Neutrophil (primary cell): Measurements from ENCODE around the gene NOVA1.

ENCODE experiments used
- H3K27ac ChIP-seq: fragments of 200-600 bp; sonication (generic); 2 replicates; pipeline ENCODE4 v1.5.1; 2016; ENCODE audit warnings: mild to moderate bottlenecking, moderate library complexity
- H3K27me3 ChIP-seq: fragments of 200-600 bp; sonication (generic); 2 replicates; pipeline ENCODE4 v1.6.0; 2016; ENCODE audit warnings: mild to moderate bottlenecking
- H3K36me3 ChIP-seq: fragments of 200-600 bp; sonication (generic); 2 replicates; pipeline ENCODE4 v1.5.1; 2017
- H3K4me1 ChIP-seq, 2 experiments: fragments of 200-600 bp in 1 of 2; sonication (generic) in 1 of 2; 1 replicate in 1 of 2; 2 replicates in 1 of 2; pipeline versions ENCODE4 v1.5.1 to v1.6.1; 2013 to 2016; ENCODE audit warnings: low read depth in 1 of 2, low read length in 1 of 2, mild to moderate bottlenecking in 1 of 2, moderate library complexity in 1 of 2; ENCODE audit not compliant: control insufficient read depth in 1 of 2, insufficient read depth in 1 of 2
- H3K4me3 ChIP-seq, 2 experiments: fragments of 200-600 bp in 1 of 2; sonication (generic) in 1 of 2; 1 replicate in 1 of 2; 2 replicates in 1 of 2; pipeline ENCODE4 v1.5.1; 2013 to 2016; ENCODE audit warnings: low read depth in 1 of 2, low read length in 1 of 2, mild to moderate bottlenecking in 1 of 2, moderate library complexity in 1 of 2
- H3K9me3 ChIP-seq: fragments of 200-600 bp; sonication (generic); 2 replicates; pipeline ENCODE4 v1.5.1; 2016
- TF ChIP-seq, protein P1 (sequence below): fragments of 200-600 bp; sonication (generic); IDR thresholded peaks from 2 replicates; pipeline ENCODE4 v1.5.1; 2016; ENCODE audit warnings: antibody characterized with exemption

NOVA1 gene

DNA sequence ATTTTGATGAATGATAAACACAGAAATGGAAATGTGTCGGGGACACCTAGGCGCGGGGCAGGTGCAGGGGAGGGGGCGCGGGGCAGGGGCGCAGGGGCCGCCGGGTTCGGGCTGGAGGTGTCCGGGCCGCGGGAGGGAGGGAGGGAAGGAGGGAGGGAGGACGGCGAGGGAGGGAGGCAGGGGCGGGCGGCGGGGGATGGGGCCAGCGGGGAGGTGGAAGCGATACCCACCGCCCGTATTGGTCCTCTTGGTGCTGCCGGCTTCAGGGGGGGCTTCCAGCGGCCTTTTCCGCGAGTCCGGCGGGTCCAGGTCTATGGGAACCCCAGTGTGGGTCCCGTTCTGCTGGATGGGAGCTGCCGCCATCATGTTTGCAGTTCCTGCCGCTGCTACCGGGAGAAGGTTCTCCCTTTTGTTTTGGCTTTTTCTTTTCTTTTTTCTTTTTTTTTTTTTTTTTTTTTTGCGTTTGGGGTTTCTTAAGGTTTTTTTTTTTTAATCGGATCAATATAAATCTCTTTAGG, 703 bp downstream of the NOVA1 start:
- no peak overlapping the region for H3K4me3 ChIP-seq
- TF ChIP-seq, protein P1, sequence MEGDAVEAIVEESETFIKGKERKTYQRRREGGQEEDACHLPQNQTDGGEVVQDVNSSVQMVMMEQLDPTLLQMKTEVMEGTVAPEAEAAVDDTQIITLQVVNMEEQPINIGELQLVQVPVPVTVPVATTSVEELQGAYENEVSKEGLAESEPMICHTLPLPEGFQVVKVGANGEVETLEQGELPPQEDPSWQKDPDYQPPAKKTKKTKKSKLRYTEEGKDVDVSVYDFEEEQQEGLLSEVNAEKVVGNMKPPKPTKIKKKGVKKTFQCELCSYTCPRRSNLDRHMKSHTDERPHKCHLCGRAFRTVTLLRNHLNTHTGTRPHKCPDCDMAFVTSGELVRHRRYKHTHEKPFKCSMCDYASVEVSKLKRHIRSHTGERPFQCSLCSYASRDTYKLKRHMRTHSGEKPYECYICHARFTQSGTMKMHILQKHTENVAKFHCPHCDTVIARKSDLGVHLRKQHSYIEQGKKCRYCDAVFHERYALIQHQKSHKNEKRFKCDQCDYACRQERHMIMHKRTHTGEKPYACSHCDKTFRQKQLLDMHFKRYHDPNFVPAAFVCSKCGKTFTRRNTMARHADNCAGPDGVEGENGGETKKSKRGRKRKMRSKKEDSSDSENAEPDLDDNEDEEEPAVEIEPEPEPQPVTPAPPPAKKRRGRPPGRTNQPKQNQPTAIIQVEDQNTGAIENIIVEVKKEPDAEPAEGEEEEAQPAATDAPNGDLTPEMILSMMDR: no peak
- peaks cover 63% of the 10 kb centered on the region for H3K27me3 ChIP-seq
- H3K9me3 ChIP-seq: no peaks in the 10 kb centered on the region
- H3K27ac ChIP-seq: no peak overlapping the region
- no peaks in the 10 kb centered on the region for H3K36me3 ChIP-seq
- H3K4me1 ChIP-seq: no peaks in the 10 kb centered on the region

DNA sequence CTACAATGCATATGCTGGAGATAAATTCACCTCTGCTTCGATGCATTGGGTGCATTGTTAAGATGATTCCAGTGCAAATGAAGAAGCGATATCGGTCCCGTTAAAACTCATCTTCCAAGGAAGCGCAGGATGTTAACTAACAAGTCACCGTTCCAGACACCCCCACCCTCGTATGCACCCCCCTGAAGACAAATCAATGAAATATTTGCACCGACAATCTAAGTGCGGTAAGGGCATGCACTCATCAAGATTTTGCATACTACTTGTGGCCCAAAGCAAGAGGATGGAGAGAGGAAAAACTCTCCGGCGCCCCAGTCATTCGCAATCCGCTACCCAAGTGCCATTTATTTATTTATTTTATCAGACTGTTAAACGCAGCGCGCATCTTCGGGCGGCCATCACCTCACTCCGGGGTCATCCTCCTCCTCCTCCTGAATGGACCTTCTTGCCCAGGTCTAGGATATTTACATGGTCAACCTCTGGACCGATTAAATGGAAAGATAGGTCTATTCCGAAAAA, 1.2 kb downstream of the NOVA1 start:
- H3K4me3 ChIP-seq: no peak overlapping the region
- TF ChIP-seq, protein P1: no peak
- H3K27me3 ChIP-seq: peaks cover 63% of the 10 kb centered on the region
- H3K4me1 ChIP-seq: no peaks in the 10 kb centered on the region
- no peak overlapping the region for H3K27ac ChIP-seq
- no peaks in the 10 kb centered on the region for H3K9me3 ChIP-seq
- H3K36me3 ChIP-seq: no peaks in the 10 kb centered on the region

DNA sequence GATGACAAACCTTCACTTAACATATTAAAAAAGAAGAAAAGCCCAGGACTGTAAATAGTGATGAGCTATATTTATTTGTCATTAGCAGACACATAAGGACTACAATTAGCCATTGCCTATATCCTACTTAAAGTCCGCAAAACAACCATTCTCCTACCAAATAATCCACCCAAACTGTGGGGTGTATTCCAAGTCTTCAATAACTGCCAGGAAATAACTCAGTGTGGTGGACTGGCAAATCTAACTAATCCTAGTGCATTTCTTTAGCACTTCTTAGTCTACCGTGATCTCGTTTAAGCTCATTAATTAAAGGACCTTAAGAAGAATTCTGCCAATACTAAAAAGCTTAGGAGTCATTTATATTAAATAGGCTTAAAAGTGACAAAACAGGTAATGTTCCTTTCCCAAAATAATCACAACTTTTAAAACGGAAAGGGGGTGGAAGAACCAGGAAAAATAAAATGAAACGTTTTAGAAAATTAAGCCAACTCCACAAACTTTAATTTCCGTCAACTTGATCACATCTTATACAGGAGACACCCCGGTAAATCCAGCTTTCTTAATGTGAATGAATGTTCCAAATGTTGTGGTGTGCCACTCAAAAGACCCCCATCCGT, 1.8 kb downstream of the NOVA1 start:
- H3K4me1 ChIP-seq: no peaks in the 10 kb centered on the region
- TF ChIP-seq, protein P1: no peak
- no peak overlapping the region for H3K4me3 ChIP-seq
- H3K27me3 ChIP-seq: peaks cover 63% of the 10 kb centered on the region
- no peaks in the 10 kb centered on the region for H3K9me3 ChIP-seq
- H3K27ac ChIP-seq: no peak overlapping the region
- no peaks in the 10 kb centered on the region for H3K36me3 ChIP-seq

DNA sequence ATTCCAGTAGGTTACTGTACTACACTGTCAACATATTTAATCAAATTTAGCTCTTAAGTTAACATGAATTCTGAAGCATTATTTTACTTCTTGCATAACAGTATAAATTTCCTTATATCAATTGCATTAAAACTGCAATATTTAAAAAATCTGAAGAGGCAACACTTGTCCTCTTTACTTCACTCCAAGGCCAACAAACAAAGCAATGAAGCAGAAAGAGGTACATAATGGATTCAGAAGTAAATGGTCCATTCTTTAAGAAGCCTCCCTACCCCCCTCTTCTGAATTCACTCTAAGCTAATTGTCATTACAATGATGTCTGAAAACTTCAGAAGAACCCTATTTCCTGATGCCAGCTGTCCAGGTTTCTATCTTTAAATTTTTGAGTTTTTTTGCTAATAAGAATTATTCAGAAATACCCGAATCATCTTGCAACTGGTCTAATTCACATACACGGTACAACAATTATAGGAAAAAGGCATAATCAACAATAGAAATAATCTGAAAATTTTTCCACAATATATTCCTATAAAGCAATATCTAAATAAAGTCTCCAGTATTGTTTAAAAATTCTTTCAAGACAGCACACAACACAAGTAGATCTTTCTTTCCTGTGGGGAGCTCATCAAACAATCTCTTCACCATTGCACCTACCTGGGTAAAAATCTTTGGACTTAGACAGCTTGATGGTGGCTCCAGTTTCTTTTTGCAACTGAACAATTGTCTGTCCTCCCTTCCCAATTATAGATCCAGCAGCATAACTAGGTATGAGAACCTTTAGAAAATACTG, 2.9 kb downstream of the NOVA1 start:
- Histone ChIP-seq H3K4me1 (no peaks in the 10 kb centered on the region), H3K36me3 (no peaks in the 10 kb centered on the region), H3K4me3 (no peak overlapping the region), H3K9me3 (no peaks in the 10 kb centered on the region), H3K27me3 (peaks cover 55% of the 10 kb centered on the region), H3K27ac (no peak overlapping the region)
- TF ChIP-seq, protein P1: no peak

DNA sequence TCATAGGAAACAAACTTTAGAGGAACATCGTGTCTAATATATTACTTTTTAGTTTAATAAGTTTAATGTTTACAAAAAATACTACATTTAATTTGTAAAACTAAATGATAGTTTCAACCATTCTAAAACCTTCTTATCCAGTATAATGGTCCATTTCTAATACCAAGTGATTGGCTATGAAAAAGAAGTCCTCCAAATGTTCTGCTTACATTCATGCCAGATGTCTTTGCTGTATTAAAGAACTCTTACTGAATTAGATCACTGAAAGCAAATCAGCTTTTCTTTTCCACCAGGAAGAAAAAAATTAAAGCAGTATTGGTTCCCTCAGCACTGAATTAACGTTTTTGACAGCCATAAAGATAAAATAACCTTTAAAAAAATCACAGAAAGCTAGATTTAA, 3.7 kb downstream of the NOVA1 start:
- no peaks in the 10 kb centered on the region for H3K4me1 ChIP-seq
- H3K36me3 ChIP-seq: no peaks in the 10 kb centered on the region
- H3K4me3 ChIP-seq: no peak overlapping the region
- H3K9me3 ChIP-seq: no peaks in the 10 kb centered on the region
- peaks cover 46% of the 10 kb centered on the region for H3K27me3 ChIP-seq
- TF ChIP-seq, protein P1: no peak
- H3K27ac ChIP-seq: no peak overlapping the region
